Astrocyte (in vitro differentiated cells and primary cell): ENCODE measurements around the gene TRMU. TPM values are rescaled to one million over a fixed set of nuclear protein-coding genes. Genes with fewer than 3 reads are reported as not detected.

Experiments
- DNase-seq: peaks from one replicate; pipeline ENCODE4 v3.0.0-alpha.2; 2010; ENCODE audit warnings: low read depth
- FAIRE-seq: peaks from 2 replicates; lab custom pipeline; 2011; peaks lifted over from hg19 to GRCh38; lab: Jason Lieb, UNC
- H2AFZ ChIP-seq: 2 replicates; pipeline ENCODE4 v1.6.0; 2012; ENCODE audit warnings: low read depth, low read length, inconsistent platforms
- H3K27ac ChIP-seq: 2 replicates; pipeline ENCODE4 v1.5.1; 2011; ENCODE audit warnings: low read depth, low read length, inconsistent platforms
- H3K27me3 ChIP-seq: 2 replicates; pipeline ENCODE4 v1.6.0; 2011; ENCODE audit warnings: low read length, inconsistent platforms; ENCODE audit not compliant: insufficient read depth
- H3K36me3 ChIP-seq: 2 replicates; pipeline ENCODE4 v1.5.1; 2011; ENCODE audit warnings: low read length, inconsistent platforms; ENCODE audit not compliant: insufficient read depth
- H3K4me1 ChIP-seq: 2 replicates; pipeline ENCODE4 v1.5.1; 2011; ENCODE audit warnings: low read length, inconsistent platforms; ENCODE audit not compliant: insufficient read depth
- H3K4me2 ChIP-seq: 2 replicates; pipeline ENCODE4 v1.6.0; 2012; ENCODE audit warnings: low read length, inconsistent platforms
- H3K4me3 ChIP-seq: 2 replicates; pipeline ENCODE4 v1.5.1; 2011; ENCODE audit warnings: low read depth, mild to moderate bottlenecking, low read length, inconsistent platforms; ENCODE audit not compliant: insufficient read depth
- H3K79me2 ChIP-seq: 2 replicates; pipeline ENCODE4 v1.6.0; 2012; ENCODE audit warnings: mild to moderate bottlenecking, low read length, inconsistent platforms; ENCODE audit not compliant: insufficient read depth
- H3K9ac ChIP-seq: 2 replicates; pipeline ENCODE4 v1.6.0; 2012; ENCODE audit warnings: mild to moderate bottlenecking, low read length, inconsistent platforms
- H3K9me3 ChIP-seq: 2 replicates; pipeline ENCODE4 v1.5.1; 2012; ENCODE audit warnings: low read depth, mild to moderate bottlenecking, low read length, inconsistent platforms; ENCODE audit not compliant: insufficient read depth
- H4K20me1 ChIP-seq: 2 replicates; pipeline ENCODE4 v1.6.0; 2012; ENCODE audit warnings: low read length, inconsistent platforms; ENCODE audit not compliant: insufficient read depth
- H3K27ac Mint-ChIP-seq: one replicate; pipeline ENCODE4 v1.8.0; 2021; ENCODE audit warnings: mild to moderate bottlenecking, mixed read lengths; ENCODE audit not compliant: unreplicated experiment
- H3K27me3 Mint-ChIP-seq: one replicate; pipeline ENCODE4 v1.8.0; 2021; ENCODE audit warnings: low read depth, mixed read lengths; ENCODE audit not compliant: unreplicated experiment
- H3K36me3 Mint-ChIP-seq: one replicate; pipeline ENCODE4 v1.8.0; 2021; ENCODE audit warnings: low read depth, mixed read lengths; ENCODE audit not compliant: unreplicated experiment
- H3K4me1 Mint-ChIP-seq: one replicate; pipeline ENCODE4 v1.8.0; 2021; ENCODE audit warnings: low read depth, mixed read lengths; ENCODE audit not compliant: unreplicated experiment
- H3K4me3 Mint-ChIP-seq: one replicate; pipeline ENCODE4 v1.8.0; 2021; ENCODE audit warnings: mild to moderate bottlenecking, moderate library complexity, mixed read lengths; ENCODE audit not compliant: unreplicated experiment
- H3K9me3 Mint-ChIP-seq: one replicate; pipeline ENCODE4 v1.8.0; 2021; ENCODE audit warnings: mild to moderate bottlenecking, mixed read lengths; ENCODE audit not compliant: unreplicated experiment
- CTCF ChIP-seq: IDR thresholded peaks from 2 replicates; pipeline ENCODE4 v1.5.1; 2011; ENCODE audit warnings: low read depth, mild to moderate bottlenecking, inconsistent platforms, low read length, moderate library complexity; ENCODE audit not compliant: insufficient read depth
- EZH2 ChIP-seq: IDR thresholded peaks from 2 replicates; pipeline ENCODE4 v1.6.1; 2012; ENCODE audit warnings: mild to moderate bottlenecking, low read length, inconsistent platforms; ENCODE audit not compliant: insufficient read depth
- total RNA-seq: library from RNA; stranded (reverse); gene quantifications from 2 replicates; pipeline ENCODE4 v1.2.1, GENCODE V29; 2021

The TRMU gene
- total RNA-seq, 1 donor from 2014 or later = 33.4 TPM

GRCh38 chr22:46288846-46289243 is 46.7 kb upstream of the TRMU start:
- H3K4me2 ChIP-seq = no peak overlapping the region
- H3K9ac ChIP-seq = no peak overlapping the region
- H3K9me3 ChIP-seq = no peaks in the 10 kb centered on the region
- H3K4me1 ChIP-seq = peaks cover 5% of the 10 kb centered on the region
- DNase-seq (no peak), FAIRE-seq (no peak)
- no peak overlapping the region for H3K4me3 Mint-ChIP-seq
- no peak overlapping the region for H2AFZ ChIP-seq
- peaks cover 10% of the 10 kb centered on the region for H3K36me3 ChIP-seq
- no peak overlapping the region for H3K27ac Mint-ChIP-seq
- H3K27me3 Mint-ChIP-seq = no peaks in the 10 kb centered on the region
- no peaks in the 10 kb centered on the region for H3K9me3 Mint-ChIP-seq
- peaks cover 11% of the 10 kb centered on the region for H3K4me1 Mint-ChIP-seq
- H3K79me2 ChIP-seq = no peaks in the 10 kb centered on the region
- H3K27me3 ChIP-seq = no peaks in the 10 kb centered on the region
- H3K27ac ChIP-seq = no peak overlapping the region
- H3K36me3 Mint-ChIP-seq = peaks cover 18% of the 10 kb centered on the region
- H3K4me3 ChIP-seq = no peak overlapping the region
- H4K20me1 ChIP-seq = no peaks in the 10 kb centered on the region
- TF ChIP-seq EZH2 = no peak
- TF ChIP-seq CTCF = no peak

GRCh38 chr22:46289244-46289891 is 46.1 kb upstream of the TRMU start:
- FAIRE-seq (no peak), DNase-seq (no peak)
- Mint-ChIP-seq H3K4me1 (peaks cover 14% of the 10 kb centered on the region), H3K9me3 (no peaks in the 10 kb centered on the region), H3K4me3 (no peak overlapping the region), H3K27ac (no peak overlapping the region), H3K27me3 (no peaks in the 10 kb centered on the region), H3K36me3 (peaks cover 16% of the 10 kb centered on the region)
- Histone ChIP-seq H3K9ac (no peak overlapping the region), H3K4me3 (no peak overlapping the region), H3K27ac (no peak overlapping the region), H3K9me3 (no peaks in the 10 kb centered on the region), H2AFZ (no peak overlapping the region), H4K20me1 (no peaks in the 10 kb centered on the region), H3K36me3 (peaks cover 9% of the 10 kb centered on the region), H3K79me2 (no peaks in the 10 kb centered on the region), H3K27me3 (no peaks in the 10 kb centered on the region), H3K4me2 (no peak overlapping the region), H3K4me1 (peaks cover 5% of the 10 kb centered on the region)
- TF ChIP-seq CTCF = no peak
- TF ChIP-seq EZH2 = no peak

- Histone ChIP-seq H3K4me2 (no peak overlapping the region), H3K79me2 (no peaks in the 10 kb centered on the region), H3K9ac (no peak overlapping the region), H3K4me1 (peaks cover 5% of the 10 kb centered on the region), H3K27me3 (no peaks in the 10 kb centered on the region), H2AFZ (no peak overlapping the region), H3K9me3 (no peaks in the 10 kb centered on the region), H4K20me1 (no peaks in the 10 kb centered on the region), H3K36me3 (peaks cover 5% of the 10 kb centered on the region), H3K27ac (no peak overlapping the region), H3K4me3 (no peak overlapping the region)
- FAIRE-seq (no peak), DNase-seq (no peak)
- TF ChIP-seq EZH2 (no peak), CTCF (no peak)
- peak overlapping the region; percentile 26 for H3K27ac Mint-ChIP-seq
- no peaks in the 10 kb centered on the region for H3K27me3 Mint-ChIP-seq
- peaks cover 15% of the 10 kb centered on the region for H3K4me1 Mint-ChIP-seq
- peaks cover 13% of the 10 kb centered on the region for H3K36me3 Mint-ChIP-seq
- no peaks in the 10 kb centered on the region for H3K9me3 Mint-ChIP-seq
- no peak overlapping the region for H3K4me3 Mint-ChIP-seq
Measured at GRCh38 chr22:46290121-46290842, 45.2 kb upstream of the TRMU start.
